Upper lobe of right lung (tissue), 1 donor: Measurements from ENCODE around the gene TNFSF13B. TPM values are rescaled to one million over a fixed set of nuclear protein-coding genes. Genes with fewer than 3 reads are reported as not detected.
"Not testable (repeated sequence)": the region's sequence is repeated elsewhere in the genome, so short reads cannot be mapped to it uniquely, and the experiment has no call there.

ENCODE experiments used
- ATAC-seq: fragments of 200-7000 bp; cut with Tn5 transposase; one replicate; pipeline ENCODE4 v1.9.1; 2020; ENCODE audit warnings: mild to moderate bottlenecking, moderate library complexity
- DNase-seq: peaks from one replicate; pipeline ENCODE4 v3.0.0-alpha.2; 2020
- H3K27ac ChIP-seq: fragments of 200-600 bp; one replicate; pipeline ENCODE4 v1.8.0; 2022
- H3K27me3 ChIP-seq: fragments of 200-600 bp; one replicate; pipeline ENCODE4 v1.8.0; 2022; ENCODE audit warnings: mild to moderate bottlenecking
- H3K36me3 ChIP-seq: fragments of 200-600 bp; one replicate; pipeline ENCODE4 v1.8.0; 2022
- H3K4me1 ChIP-seq: fragments of 200-600 bp; one replicate; pipeline ENCODE4 v1.8.0; 2022
- H3K4me3 ChIP-seq: fragments of 200-600 bp; one replicate; pipeline ENCODE4 v1.8.0; 2022; ENCODE audit warnings: mild to moderate bottlenecking
- H3K9me3 ChIP-seq: fragments of 200-600 bp; one replicate; pipeline ENCODE4 v1.8.0; 2022
- CTCF ChIP-seq: fragments of 200-600 bp; IDR thresholded peaks from one replicate; pipeline ENCODE4 v1.8.0; 2022; ENCODE audit warnings: antibody characterized with exemption
- intact Hi-C: fragments of 100-400 bp; cut with DNase I; formaldehyde crosslinking; loops from one replicate; pipeline ENCODE4 v1.11.0; 2022
- total RNA-seq: library from RNA; stranded (reverse); fragmentation: NEBNext Ultra II Directional; extraction: Animal tissue kit (Norgen Biotek cat#: 25700); gene quantifications from one replicate; pipeline ENCODE4 v1.2.1, GENCODE V29; 2021
- donor health status: DM: no; HTN: yes; CAD: no; lungs with severe emphysema.

Gene TNFSF13B
- total RNA-seq, 1 donor from 2014 or later, result 12.2 TPM

- Histone ChIP-seq H3K4me3 (no peak overlapping the region), H3K9me3 (no peaks in the 10 kb centered on the region), H3K4me1 (peaks cover 21% of the 10 kb centered on the region), H3K36me3 (no peaks in the 10 kb centered on the region), H3K27me3 (no peaks in the 10 kb centered on the region), H3K27ac (peak overlapping the region; percentile 48)
- no peak for DNase-seq
- no peak for TF ChIP-seq CTCF
- intact Hi-C loops, result no loop called here
- no peak for ATAC-seq
These were observed 3.1 kb upstream of the TNFSF13B start for GRCh38 chr13:108266321-108266990.

GRCh38 chr13:108267347-108267746, 2.2 kb upstream of the TNFSF13B start:
- TF ChIP-seq CTCF, result no peak
- peak overlapping the region; percentile 48 for H3K27ac ChIP-seq
- peak; percentile 24 for ATAC-seq

GRCh38 chr13:108267855-108268254, 1.7 kb upstream of the TNFSF13B start:
- H3K27me3 ChIP-seq, ATAC-seq, H3K4me3 ChIP-seq, intact Hi-C loops, H3K36me3 ChIP-seq, H3K9me3 ChIP-seq, H3K27ac ChIP-seq, DNase-seq: not testable (repeated sequence)
- H3K4me1 ChIP-seq, result peaks cover 21% of the 10 kb centered on the region

More at GRCh38 chr13:108267347-108267746, 2.2 kb upstream of the TNFSF13B start:
- DNase-seq, result no peak
- no peaks in the 10 kb centered on the region for H3K9me3 ChIP-seq
- no peak overlapping the region for H3K4me3 ChIP-seq
- H3K36me3 ChIP-seq, result no peaks in the 10 kb centered on the region
- intact Hi-C loops, result no loop called here
- peaks cover 21% of the 10 kb centered on the region for H3K4me1 ChIP-seq
- no peaks in the 10 kb centered on the region for H3K27me3 ChIP-seq

- Histone ChIP-seq H3K36me3 (no peaks in the 10 kb centered on the region), H3K4me1 (peaks cover 21% of the 10 kb centered on the region), H3K4me3 (no peak overlapping the region), H3K27ac (peak overlapping the region; percentile 76), H3K9me3 (no peaks in the 10 kb centered on the region), H3K27me3 (no peaks in the 10 kb centered on the region)
- DNase-seq, result no peak
- intact Hi-C loops, result no loop called here
- ATAC-seq, result peak; percentile 68
- no peak for TF ChIP-seq CTCF
These were observed 929 bp upstream of the TNFSF13B start for GRCh38 chr13:108268466-108269112.

GRCh38 chr13:108270442-108270841, 924 bp downstream of the TNFSF13B start:
- no peak for ATAC-seq
- no peak for DNase-seq
- H3K27me3 ChIP-seq, result no peaks in the 10 kb centered on the region
- peaks cover 25% of the 10 kb centered on the region for H3K4me1 ChIP-seq
- H3K27ac ChIP-seq, result peak overlapping the region; percentile 76
- peak overlapping the region; percentile 52 for H3K4me3 ChIP-seq
- no peak for TF ChIP-seq CTCF
- no peaks in the 10 kb centered on the region for H3K9me3 ChIP-seq
- intact Hi-C loops, result no loop called here
- no peaks in the 10 kb centered on the region for H3K36me3 ChIP-seq

- H3K9me3 ChIP-seq, result no peaks in the 10 kb centered on the region
- H3K4me3 ChIP-seq, result no peak overlapping the region
- no peak for TF ChIP-seq CTCF
These were observed 2.8 kb downstream of the TNFSF13B start for GRCh38 chr13:108272333-108272732.

More at GRCh38 chr13:108272333-108272732, 2.8 kb downstream of the TNFSF13B start:
- ATAC-seq (no peak), DNase-seq (no peak)
- peaks cover 29% of the 10 kb centered on the region for H3K4me1 ChIP-seq
- H3K27me3 ChIP-seq, result no peaks in the 10 kb centered on the region
- no peak overlapping the region for H3K27ac ChIP-seq
- no peaks in the 10 kb centered on the region for H3K36me3 ChIP-seq
- intact Hi-C loops, result no loop called here
